ENCODE data around the gene SPINT2. TPM values are rescaled to one million over a fixed set of nuclear protein-coding genes. Genes with fewer than 3 reads are reported as not detected.

Gene SPINT2
- total RNA-seq, 2 experiments from 2014 or later = 36.7 to 77.2 TPM

- Histone ChIP-seq H4K20me1 (ENCODE audit: insufficient read depth, low read length) (no peaks in the 10 kb centered on the region), H3K27ac (ENCODE audit: low read depth, low read length, poor library complexity, severe bottlenecking) (no peak overlapping the region), H3K9me3 (ENCODE audit: low read length) (no peaks in the 10 kb centered on the region), H3K9me2 (ENCODE audit: insufficient read depth, low read length) (no peaks in the 10 kb centered on the region), H2AFZ (ENCODE audit: low read length) (no peak overlapping the region), H3K4me2 (ENCODE audit: low read length) (no peak overlapping the region), H3K4me3 (ENCODE audit: low read depth, low read length, poor library complexity, severe bottlenecking) (no peak overlapping the region), H3K79me2 (ENCODE audit: insufficient read depth, low read depth, low read length) (no peaks in the 10 kb centered on the region), H3K36me3 (ENCODE audit: insufficient read depth, low read length) (no peaks in the 10 kb centered on the region), H3K4me1 (ENCODE audit: insufficient read depth, low read length, poor library complexity, severe bottlenecking) (peaks cover 8% of the 10 kb centered on the region)
- no peak for TF ChIP-seq CTCF (conservative IDR thresholded peaks at IDR 0.05; ENCODE audit: low read length)
- no peak for TF ChIP-seq EZH2phosphoT487 (IDR thresholded peaks at IDR 0.05; ENCODE audit: borderline replicate concordance, low read depth, low read length)
- CTCF ChIA-PET (ENCODE audit: unreplicated experiment) = no interaction called here
- DNase-seq (ENCODE audit: low spot score) = no peak
- POLR2A ChIA-PET = interaction anchor here (0.6 kb wide), 1 partner anchor 9 kb away, joined by 7 read pairs; no protein-coding TSS in a partner anchor
- no TSS peak for BruUV-seq (replicated peaks)
- intact Hi-C loops (cut with micrococcal nuclease; ENCODE audit: unreplicated experiment) = no loop called here
Observed at GRCh38 chr19:38247126-38247525, 17.2 kb upstream of the SPINT2 start.

- no peaks in the 10 kb centered on the region for H3K79me2 ChIP-seq (ENCODE audit: insufficient read depth, low read depth, low read length)
- POLR2A ChIA-PET = no interaction called here
- CTCF ChIA-PET (ENCODE audit: unreplicated experiment) = no interaction called here
- H3K9me2 ChIP-seq (ENCODE audit: insufficient read depth, low read length) = no peaks in the 10 kb centered on the region
- H3K9me3 ChIP-seq (ENCODE audit: low read length) = no peaks in the 10 kb centered on the region
- intact Hi-C loops (cut with micrococcal nuclease; ENCODE audit: unreplicated experiment) = no loop called here
- H3K4me2 ChIP-seq (ENCODE audit: low read length) = no peak overlapping the region
- no peak overlapping the region for H3K4me3 ChIP-seq (ENCODE audit: low read depth, low read length, poor library complexity, severe bottlenecking)
- TF ChIP-seq CTCF (conservative IDR thresholded peaks at IDR 0.05; ENCODE audit: low read length) (no peak), EZH2phosphoT487 (IDR thresholded peaks at IDR 0.05; ENCODE audit: borderline replicate concordance, low read depth, low read length) (no peak)
- H3K27ac ChIP-seq (ENCODE audit: low read depth, low read length, poor library complexity, severe bottlenecking) = no peak overlapping the region
- H3K4me1 ChIP-seq (ENCODE audit: insufficient read depth, low read length, poor library complexity, severe bottlenecking) = peaks cover 9% of the 10 kb centered on the region
- DNase-seq (ENCODE audit: low spot score) = no peak
- H2AFZ ChIP-seq (ENCODE audit: low read length) = no peak overlapping the region
- H4K20me1 ChIP-seq (ENCODE audit: insufficient read depth, low read length) = no peaks in the 10 kb centered on the region
- H3K36me3 ChIP-seq (ENCODE audit: insufficient read depth, low read length) = no peaks in the 10 kb centered on the region
- BruUV-seq (replicated peaks) = no TSS peak
Observed at GRCh38 chr19:38247734-38248268, 16.6 kb upstream of the SPINT2 start.

GRCh38 chr19:38248421-38248820 lies 16.0 kb upstream of the SPINT2 start:
- Histone ChIP-seq H4K20me1 (ENCODE audit: insufficient read depth, low read length) (no peaks in the 10 kb centered on the region), H3K4me1 (ENCODE audit: insufficient read depth, low read length, poor library complexity, severe bottlenecking) (peaks cover 10% of the 10 kb centered on the region), H3K4me2 (ENCODE audit: low read length) (no peak overlapping the region), H3K79me2 (ENCODE audit: insufficient read depth, low read depth, low read length) (no peaks in the 10 kb centered on the region), H3K36me3 (ENCODE audit: insufficient read depth, low read length) (no peaks in the 10 kb centered on the region), H2AFZ (ENCODE audit: low read length) (no peak overlapping the region), H3K9me2 (ENCODE audit: insufficient read depth, low read length) (no peaks in the 10 kb centered on the region), H3K4me3 (ENCODE audit: low read depth, low read length, poor library complexity, severe bottlenecking) (no peak overlapping the region), H3K27ac (ENCODE audit: low read depth, low read length, poor library complexity, severe bottlenecking) (no peak overlapping the region), H3K9me3 (ENCODE audit: low read length) (no peaks in the 10 kb centered on the region)
- DNase-seq (ENCODE audit: low spot score) = no peak
- no TSS peak for BruUV-seq (replicated peaks)
- TF ChIP-seq CTCF (conservative IDR thresholded peaks at IDR 0.05; ENCODE audit: low read length) (no peak), EZH2phosphoT487 (IDR thresholded peaks at IDR 0.05; ENCODE audit: borderline replicate concordance, low read depth, low read length) (no peak)
- CTCF ChIA-PET (ENCODE audit: unreplicated experiment) = no interaction called here
- intact Hi-C loops (cut with micrococcal nuclease; ENCODE audit: unreplicated experiment) = no loop called here
- POLR2A ChIA-PET = interaction anchor here (0.6 kb wide), 1 partner anchor 21 kb away, joined by 3 read pairs; no protein-coding TSS in a partner anchor
